ENCODE results near the gene KRT75.

Gene KRT75

DNA sequence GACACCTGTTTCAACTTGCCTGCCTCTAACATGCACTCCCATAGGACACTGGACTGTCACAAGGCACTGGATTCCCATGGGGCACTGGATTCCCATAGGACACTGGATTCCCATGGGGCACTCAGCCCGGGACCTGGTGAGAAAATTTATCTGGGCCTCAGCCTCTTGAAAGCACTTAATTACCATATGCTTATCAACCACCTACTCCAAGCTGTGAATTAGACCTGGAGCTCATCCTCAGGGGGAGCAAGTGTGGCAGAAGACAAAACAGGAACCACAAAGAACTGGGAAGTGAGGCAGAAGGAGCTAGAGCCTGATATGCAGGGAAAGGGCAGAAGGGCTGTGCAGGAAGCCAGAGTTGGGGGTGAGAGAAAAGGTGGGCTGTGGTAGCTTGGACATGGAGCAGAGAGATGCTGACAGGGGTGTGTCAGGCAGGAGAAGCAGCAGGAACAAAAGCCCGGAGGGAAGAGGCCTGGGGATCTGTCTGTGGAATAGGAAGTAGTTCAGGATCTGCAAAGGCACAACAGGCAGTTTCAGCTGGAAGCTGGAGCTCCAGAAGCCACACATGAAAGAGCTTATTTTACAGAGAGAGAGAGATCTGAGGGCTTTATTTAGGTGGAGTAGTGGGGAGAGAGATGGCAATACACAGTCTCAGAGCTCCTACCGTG lies 31.2 kb downstream of the KRT75 start:
- H3K4me3 ChIP-seq (replicated peaks; ENCODE audit: low read depth, low read length) = no peak overlapping the region
- no peak for DNase-seq (ENCODE audit: extremely low read depth, low read depth)
- TF ChIP-seq, protein P1, sequence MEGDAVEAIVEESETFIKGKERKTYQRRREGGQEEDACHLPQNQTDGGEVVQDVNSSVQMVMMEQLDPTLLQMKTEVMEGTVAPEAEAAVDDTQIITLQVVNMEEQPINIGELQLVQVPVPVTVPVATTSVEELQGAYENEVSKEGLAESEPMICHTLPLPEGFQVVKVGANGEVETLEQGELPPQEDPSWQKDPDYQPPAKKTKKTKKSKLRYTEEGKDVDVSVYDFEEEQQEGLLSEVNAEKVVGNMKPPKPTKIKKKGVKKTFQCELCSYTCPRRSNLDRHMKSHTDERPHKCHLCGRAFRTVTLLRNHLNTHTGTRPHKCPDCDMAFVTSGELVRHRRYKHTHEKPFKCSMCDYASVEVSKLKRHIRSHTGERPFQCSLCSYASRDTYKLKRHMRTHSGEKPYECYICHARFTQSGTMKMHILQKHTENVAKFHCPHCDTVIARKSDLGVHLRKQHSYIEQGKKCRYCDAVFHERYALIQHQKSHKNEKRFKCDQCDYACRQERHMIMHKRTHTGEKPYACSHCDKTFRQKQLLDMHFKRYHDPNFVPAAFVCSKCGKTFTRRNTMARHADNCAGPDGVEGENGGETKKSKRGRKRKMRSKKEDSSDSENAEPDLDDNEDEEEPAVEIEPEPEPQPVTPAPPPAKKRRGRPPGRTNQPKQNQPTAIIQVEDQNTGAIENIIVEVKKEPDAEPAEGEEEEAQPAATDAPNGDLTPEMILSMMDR (IDR thresholded peaks at IDR 0.05; ENCODE audit: low read depth, low read length, missing control alignments) = no peak

DNA sequence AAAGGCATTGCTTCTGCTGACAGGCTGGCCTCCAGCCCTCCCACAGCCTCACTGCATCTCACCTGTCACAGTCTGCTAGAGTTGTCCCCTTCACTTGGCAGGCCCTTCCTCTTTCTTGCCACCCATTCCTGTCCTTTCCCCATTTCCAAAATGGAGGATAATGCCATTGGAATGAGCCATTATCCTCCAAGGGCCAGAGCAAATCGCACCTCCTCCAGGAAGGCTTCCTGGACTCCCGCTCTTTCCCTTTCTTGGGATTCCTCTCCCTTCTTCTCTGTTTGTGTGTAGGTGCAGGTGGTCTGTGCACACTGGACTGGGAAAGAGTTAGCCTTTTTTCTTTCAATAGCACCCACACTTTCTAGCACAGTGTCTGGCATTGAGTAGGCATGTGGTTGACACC lies 31.8 kb downstream of the KRT75 start:
- no peak overlapping the region for H3K4me3 ChIP-seq (replicated peaks; ENCODE audit: low read depth, low read length)
- TF ChIP-seq, protein P1 (IDR thresholded peaks at IDR 0.05; ENCODE audit: low read depth, low read length, missing control alignments) = no peak

GRCh38 chr12:52401926-52402325 lies 32.2 kb downstream of the KRT75 start:
- no peak for DNase-seq (ENCODE audit: extremely low read depth, low read depth)
- no peak overlapping the region for H3K4me3 ChIP-seq (replicated peaks; ENCODE audit: low read depth, low read length)
- TF ChIP-seq, protein P1 (IDR thresholded peaks at IDR 0.05; ENCODE audit: low read depth, low read length, missing control alignments) = no peak

More for the DNA sequence above, 31.8 kb downstream of the KRT75 start:
- no peak for DNase-seq (ENCODE audit: extremely low read depth, low read depth)

GRCh38 chr12:52401526-52401925 lies 32.6 kb downstream of the KRT75 start:
- TF ChIP-seq, protein P1 (IDR thresholded peaks at IDR 0.05; ENCODE audit: low read depth, low read length, missing control alignments) = no peak
- H3K4me3 ChIP-seq (replicated peaks; ENCODE audit: low read depth, low read length) = no peak overlapping the region
- no peak for DNase-seq (ENCODE audit: extremely low read depth, low read depth)

DNA sequence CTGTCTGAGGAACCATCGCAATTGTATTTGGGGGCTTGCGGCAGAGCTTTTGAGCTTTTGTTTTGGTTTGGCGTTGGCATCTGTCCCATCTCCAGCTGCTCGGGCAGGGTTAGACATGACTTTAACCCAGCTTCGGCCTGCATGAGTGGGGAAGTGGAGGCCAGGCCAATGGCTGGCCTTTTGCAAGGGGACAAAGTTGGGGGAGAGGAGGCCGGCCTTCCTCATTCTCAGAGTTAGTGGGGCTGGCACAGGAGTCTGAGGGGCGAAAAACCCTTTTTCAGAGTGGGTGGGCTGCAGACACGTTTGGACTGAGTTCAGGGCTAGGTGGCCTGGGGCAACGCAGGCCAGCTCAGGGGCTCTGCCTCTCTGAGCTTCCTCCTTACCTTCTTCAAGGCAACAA lies 33.3 kb downstream of the KRT75 start:
- no peak overlapping the region for H3K4me3 ChIP-seq (replicated peaks; ENCODE audit: low read depth, low read length)
- DNase-seq (ENCODE audit: extremely low read depth, low read depth) = no peak
- TF ChIP-seq, protein P1 (IDR thresholded peaks at IDR 0.05; ENCODE audit: low read depth, low read length, missing control alignments) = no peak

DNA sequence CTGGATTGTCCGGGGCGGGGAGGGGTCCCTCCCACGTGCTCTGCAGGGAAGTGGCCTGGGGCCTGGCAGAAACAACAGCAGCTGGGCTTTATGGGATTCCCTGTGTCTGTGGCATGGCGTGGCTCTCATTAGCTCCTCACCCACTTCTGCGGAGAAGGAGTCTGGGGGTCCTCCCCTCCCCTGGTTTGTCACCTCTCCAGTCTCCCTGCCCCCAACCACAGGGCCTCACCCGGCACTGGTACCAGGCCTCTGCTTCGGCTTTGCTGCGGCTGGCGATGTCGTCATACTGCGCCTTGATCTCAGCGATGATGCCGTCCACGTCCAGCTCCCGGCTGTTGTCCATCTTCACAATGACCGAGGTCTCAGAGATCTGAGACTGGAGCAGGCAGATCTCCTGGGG lies 34.4 kb downstream of the KRT75 start:
- no peak overlapping the region for H3K4me3 ChIP-seq (replicated peaks; ENCODE audit: low read depth, low read length)
- TF ChIP-seq, protein P1 (IDR thresholded peaks at IDR 0.05; ENCODE audit: low read depth, low read length, missing control alignments) = no peak

GRCh38 chr12:52398176-52398575 lies 36.0 kb downstream of the KRT75 start:
- no peak overlapping the region for H3K4me3 ChIP-seq (replicated peaks; ENCODE audit: low read depth, low read length)
- TF ChIP-seq, protein P1 (IDR thresholded peaks at IDR 0.05; ENCODE audit: low read depth, low read length, missing control alignments) = no peak
- no peak for DNase-seq (ENCODE audit: extremely low read depth, low read depth)

More for the DNA sequence above, 34.4 kb downstream of the KRT75 start:
- no peak for DNase-seq (ENCODE audit: extremely low read depth, low read depth)

Data from HFF-Myc (cell line).